Effector memory CD4-positive, alpha-beta T cell (primary cell): ENCODE measurements around the gene PCDHGB7.
"Not testable (repeated sequence)": the region's sequence is repeated elsewhere in the genome, so short reads cannot be mapped to it uniquely, and the experiment has no call there.

Experiments
- DNase-seq, 3 donors: peaks; one replicate each; pipeline ENCODE4 v3.0.0-alpha.2; 2020
- H3K27ac ChIP-seq: 2 replicates; pipeline ENCODE4 v1.7.0; 2013; ENCODE audit warnings: mild to moderate bottlenecking, low read length, moderate library complexity; ENCODE audit not compliant: insufficient read depth, poor library complexity, severe bottlenecking
- H3K27me3 ChIP-seq: replicated peaks from 2 replicates; pipeline ENCODE4 v1.7.0; 2013; ENCODE audit warnings: mild to moderate bottlenecking, low read length; ENCODE audit not compliant: insufficient read depth, control insufficient read depth, poor library complexity, severe bottlenecking
- H3K36me3 ChIP-seq: 2 replicates; pipeline ENCODE4 v1.7.0; 2013; ENCODE audit warnings: mild to moderate bottlenecking, low read length, moderate library complexity; ENCODE audit not compliant: control insufficient read depth, insufficient read depth
- H3K4me1 ChIP-seq: 2 replicates; pipeline ENCODE4 v1.7.0; 2013; ENCODE audit warnings: low read length, mild to moderate bottlenecking; ENCODE audit not compliant: control insufficient read depth, insufficient read depth, poor library complexity, severe bottlenecking
- H3K4me3 ChIP-seq: 2 replicates; pipeline ENCODE4 v1.7.0; 2013; ENCODE audit warnings: low read length, low read depth, mild to moderate bottlenecking; ENCODE audit not compliant: insufficient read depth, poor library complexity, severe bottlenecking
- H3K9me3 ChIP-seq: 2 replicates; pipeline ENCODE4 v1.7.0; 2013; ENCODE audit warnings: mild to moderate bottlenecking, low read length, moderate library complexity; ENCODE audit not compliant: control insufficient read depth

PCDHGB7 gene

DNA sequence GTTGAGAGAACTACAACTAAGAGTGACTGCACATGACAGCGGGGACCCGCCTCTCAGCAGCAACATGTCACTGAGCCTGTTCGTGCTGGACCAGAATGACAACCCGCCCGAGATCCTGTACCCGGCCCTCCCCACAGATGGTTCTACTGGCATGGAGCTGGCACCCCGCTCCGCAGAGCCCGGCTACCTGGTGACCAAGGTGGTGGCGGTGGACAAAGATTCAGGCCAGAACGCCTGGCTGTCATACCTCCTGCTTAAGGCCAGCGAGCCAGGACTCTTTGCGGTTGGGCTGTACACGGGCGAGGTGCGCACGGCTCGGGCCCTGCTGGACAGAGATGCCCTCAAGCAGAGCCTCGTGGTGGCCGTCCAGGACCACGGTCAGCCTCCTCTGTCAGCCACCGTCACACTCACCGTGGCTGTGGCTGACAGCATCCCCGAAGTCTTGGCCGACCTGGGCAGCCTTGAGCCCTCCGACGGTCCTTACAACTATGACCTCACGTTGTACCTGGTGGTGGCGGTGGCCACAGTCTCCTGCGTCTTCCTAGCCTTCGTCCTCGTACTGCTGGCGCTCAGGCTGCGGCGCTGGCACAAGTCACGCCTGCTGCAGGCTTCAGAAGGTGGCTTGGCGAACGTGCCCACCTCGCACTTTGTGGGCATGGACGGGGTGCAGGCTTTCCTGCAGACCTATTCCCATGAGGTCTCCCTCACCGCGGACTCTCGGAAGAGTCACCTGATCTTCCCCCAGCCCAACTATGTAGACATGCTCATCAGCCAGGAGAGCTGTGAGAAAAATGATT lies 32.8 kb upstream of the PCDHGB7 start:
- H3K27me3 ChIP-seq: peaks cover 8% of the 10 kb centered on the region
- H3K4me1 ChIP-seq: no peaks in the 10 kb centered on the region
- no peaks in the 10 kb centered on the region for H3K36me3 ChIP-seq
- H3K9me3 ChIP-seq: peaks cover 9% of the 10 kb centered on the region
- no peak overlapping the region for H3K4me3 ChIP-seq
- no peak for DNase-seq
- no peak overlapping the region for H3K27ac ChIP-seq

DNA sequence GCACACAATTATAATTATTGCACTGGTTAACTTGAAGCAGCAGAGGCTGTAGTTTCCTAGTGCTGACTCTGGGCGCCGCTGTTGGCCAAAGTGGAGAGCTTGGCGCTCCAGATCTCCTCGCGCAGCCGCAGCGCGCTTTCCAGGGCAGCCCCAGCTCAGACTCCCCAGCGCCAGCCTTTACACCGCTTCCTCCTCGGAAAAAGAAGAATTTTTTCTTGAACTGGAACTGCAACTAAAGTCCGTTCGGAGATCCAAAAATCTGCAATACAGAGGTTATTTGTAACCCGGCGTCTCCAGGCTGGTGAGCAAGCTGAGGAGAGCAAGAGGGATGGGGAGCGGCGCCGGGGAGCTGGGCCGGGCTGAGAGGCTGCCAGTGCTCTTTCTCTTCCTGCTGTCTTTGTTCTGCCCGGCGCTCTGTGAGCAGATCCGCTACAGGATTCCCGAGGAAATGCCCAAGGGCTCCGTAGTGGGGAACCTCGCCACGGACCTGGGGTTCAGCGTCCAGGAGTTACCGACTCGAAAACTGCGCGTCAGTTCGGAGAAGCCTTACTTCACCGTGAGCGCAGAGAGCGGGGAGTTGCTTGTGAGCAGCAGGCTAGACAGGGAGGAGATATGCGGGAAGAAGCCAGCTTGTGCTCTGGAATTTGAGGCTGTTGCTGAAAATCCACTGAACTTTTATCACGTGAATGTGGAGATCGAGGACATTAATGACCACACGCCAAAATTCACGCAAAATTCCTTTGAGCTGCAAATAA lies 29.7 kb upstream of the PCDHGB7 start, which contains the start of gene PCDHGB4:
Gene PCDHGB4 (plus strand): TSS at position 142 of the 755 bp plus-strand sequence. CDS start 187 bp downstream, at position 329.
- not testable (repeated sequence) for H3K27ac ChIP-seq, H3K9me3 ChIP-seq, H3K36me3 ChIP-seq, H3K4me3 ChIP-seq, H3K4me1 ChIP-seq, DNase-seq, H3K27me3 ChIP-seq

DNA sequence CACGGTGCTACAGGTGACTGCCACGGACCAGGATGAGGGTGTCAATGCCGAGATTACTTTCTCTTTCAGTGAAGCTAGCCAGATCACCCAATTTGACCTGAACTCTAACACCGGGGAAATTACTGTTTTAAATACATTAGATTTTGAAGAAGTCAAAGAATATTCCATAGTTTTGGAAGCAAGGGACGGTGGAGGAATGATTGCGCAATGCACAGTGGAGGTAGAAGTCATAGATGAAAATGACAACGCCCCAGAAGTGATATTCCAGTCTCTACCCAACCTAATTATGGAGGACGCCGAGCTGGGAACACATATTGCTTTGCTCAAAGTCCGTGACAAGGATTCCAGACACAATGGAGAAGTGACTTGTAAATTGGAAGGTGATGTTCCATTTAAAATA lies 28.8 kb upstream of the PCDHGB7 start:
- Histone ChIP-seq H3K27me3 (peaks cover 8% of the 10 kb centered on the region), H3K4me1 (no peaks in the 10 kb centered on the region), H3K4me3 (no peak overlapping the region), H3K9me3 (peaks cover 9% of the 10 kb centered on the region), H3K27ac (no peak overlapping the region), H3K36me3 (no peaks in the 10 kb centered on the region)
- no peak for DNase-seq

DNA sequence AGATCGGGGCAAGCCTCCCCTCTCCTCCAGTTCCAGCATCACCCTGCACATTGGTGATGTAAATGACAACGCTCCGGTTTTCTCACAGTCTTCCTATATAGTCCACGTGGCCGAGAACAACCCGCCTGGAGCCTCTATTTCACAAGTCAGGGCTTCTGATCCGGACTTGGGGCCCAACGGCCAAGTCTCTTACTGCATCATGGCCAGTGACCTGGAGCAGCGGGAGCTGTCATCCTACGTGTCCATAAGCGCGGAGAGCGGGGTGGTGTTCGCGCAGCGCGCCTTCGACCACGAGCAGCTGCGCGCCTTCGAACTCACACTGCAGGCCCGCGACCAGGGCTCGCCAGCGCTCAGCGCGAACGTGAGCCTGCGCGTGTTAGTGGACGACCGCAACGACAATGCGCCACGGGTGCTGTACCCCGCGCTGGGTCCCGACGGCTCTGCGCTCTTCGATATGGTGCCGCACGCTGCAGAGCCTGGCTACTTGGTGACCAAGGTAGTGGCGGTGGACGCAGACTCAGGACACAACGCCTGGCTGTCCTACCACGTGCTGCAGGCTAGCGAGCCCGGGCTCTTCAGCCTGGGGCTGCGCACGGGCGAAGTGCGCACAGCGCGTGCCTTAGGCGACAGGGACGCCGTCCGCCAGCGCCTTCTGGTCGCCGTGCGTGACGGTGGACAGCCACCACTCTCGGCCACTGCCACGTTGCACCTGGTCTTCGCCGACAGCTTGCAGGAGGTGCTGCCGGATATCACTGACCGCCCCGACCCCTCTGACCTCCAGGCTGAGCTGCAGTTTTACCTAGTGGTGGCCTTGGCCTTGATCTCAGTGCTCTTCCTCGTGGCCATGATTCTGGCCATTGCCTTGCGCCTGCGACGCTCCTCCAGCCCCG lies 28.1 kb upstream of the PCDHGB7 start:
- H3K4me1 ChIP-seq: no peaks in the 10 kb centered on the region
- peaks cover 8% of the 10 kb centered on the region for H3K27me3 ChIP-seq
- H3K27ac ChIP-seq: no peak overlapping the region
- H3K4me3 ChIP-seq: no peak overlapping the region
- DNase-seq: no peak
- H3K36me3 ChIP-seq: no peaks in the 10 kb centered on the region
- peaks cover 9% of the 10 kb centered on the region for H3K9me3 ChIP-seq

DNA sequence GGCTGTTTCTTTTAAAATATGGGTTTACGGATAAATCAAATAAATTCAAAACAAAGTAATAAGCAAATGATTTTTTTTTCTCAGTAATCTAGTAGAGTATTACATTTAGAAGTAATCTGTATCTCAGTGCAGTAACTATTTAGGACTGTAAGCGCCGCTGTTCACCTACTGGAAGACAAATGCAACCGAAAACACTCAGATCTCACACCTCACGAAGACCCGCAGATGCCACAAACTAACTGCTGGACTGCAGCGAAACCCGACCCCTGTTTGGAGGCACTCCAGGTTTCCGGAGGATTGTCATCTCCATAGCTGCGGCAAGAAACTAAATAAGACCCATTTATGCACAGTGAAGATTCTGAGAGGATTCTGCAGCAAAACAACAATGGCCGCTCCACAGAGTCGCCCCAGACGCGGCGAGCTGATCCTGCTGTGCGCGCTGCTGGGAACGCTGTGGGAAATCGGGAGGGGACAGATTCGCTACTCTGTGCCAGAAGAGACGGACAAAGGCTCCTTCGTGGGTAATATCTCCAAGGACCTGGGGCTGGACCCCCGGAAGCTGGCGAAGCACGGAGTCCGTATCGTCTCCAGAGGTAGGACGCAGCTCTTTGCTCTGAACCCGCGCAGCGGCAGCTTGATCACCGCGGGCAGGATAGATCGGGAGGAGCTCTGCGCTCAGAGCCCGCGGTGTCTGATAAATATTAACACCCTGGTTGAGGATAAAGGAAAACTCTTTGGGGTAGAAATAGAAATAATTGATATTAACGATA lies 24.9 kb upstream of the PCDHGB7 start, which contains the start of gene PCDHGA8:
Gene PCDHGA8 (plus strand): TSS at position 205 of the 770 bp plus-strand sequence. CDS start 181 bp downstream, at position 386.
- H3K9me3 ChIP-seq: peaks cover 9% of the 10 kb centered on the region
- peaks cover 6% of the 10 kb centered on the region for H3K27me3 ChIP-seq
- H3K4me3 ChIP-seq: no peak within 1 kb of the TSS
- DNase-seq: no peak
- H3K4me1 ChIP-seq: no peaks in the 10 kb centered on the region
- no peaks in the 10 kb centered on the region for H3K36me3 ChIP-seq
- no peak within 1 kb of the TSS for H3K27ac ChIP-seq

GRCh38 chr5:141393267-141393666 lies 24.2 kb upstream of the PCDHGB7 start:
- peaks cover 6% of the 10 kb centered on the region for H3K27me3 ChIP-seq
- no peak overlapping the region for H3K4me3 ChIP-seq
- H3K4me1 ChIP-seq: no peaks in the 10 kb centered on the region
- H3K27ac ChIP-seq: no peak overlapping the region
- DNase-seq: no peak
- H3K9me3 ChIP-seq: peaks cover 9% of the 10 kb centered on the region
- no peaks in the 10 kb centered on the region for H3K36me3 ChIP-seq

GRCh38 chr5:141394401-141395187 lies 22.9 kb upstream of the PCDHGB7 start:
- DNase-seq, H3K27ac ChIP-seq, H3K4me1 ChIP-seq, H3K36me3 ChIP-seq, H3K4me3 ChIP-seq, H3K9me3 ChIP-seq: not testable (repeated sequence)
- H3K27me3 ChIP-seq: peaks cover 13% of the 10 kb centered on the region

DNA sequence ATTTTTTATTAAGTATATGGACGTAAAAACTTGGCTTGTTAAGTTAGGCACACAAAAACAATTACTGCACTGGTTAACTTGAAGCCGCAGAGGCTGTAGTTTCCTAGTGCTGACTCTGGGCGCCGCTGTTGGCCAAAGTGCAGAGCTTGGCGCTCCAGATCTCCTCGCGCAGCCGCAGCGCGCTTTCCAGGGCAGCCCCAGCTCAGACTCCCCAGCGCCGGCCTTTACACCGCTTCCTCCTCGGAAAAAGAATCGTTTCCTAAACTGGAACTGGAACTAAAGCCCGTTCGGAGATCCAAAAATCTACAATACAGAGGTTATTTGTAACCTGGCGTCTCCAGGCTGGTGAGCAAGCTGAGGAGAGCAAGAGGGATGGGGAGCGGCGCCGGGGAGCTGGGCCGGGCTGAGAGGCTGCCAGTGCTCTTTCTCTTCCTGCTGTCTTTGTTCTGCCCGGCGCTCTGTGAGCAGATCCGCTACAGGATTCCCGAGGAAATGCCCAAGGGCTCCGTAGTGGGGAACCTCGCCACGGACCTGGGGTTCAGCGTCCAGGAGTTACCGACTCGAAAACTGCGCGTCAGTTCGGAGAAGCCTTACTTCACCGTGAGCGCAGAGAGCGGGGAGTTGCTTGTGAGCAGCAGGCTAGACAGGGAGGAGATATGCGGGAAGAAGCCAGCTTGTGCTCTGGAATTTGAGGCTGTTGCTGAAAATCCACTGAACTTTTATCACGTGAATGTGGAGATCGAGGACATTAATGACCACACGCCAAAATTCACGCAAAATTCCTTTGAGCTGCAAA lies 19.5 kb upstream of the PCDHGB7 start, which contains the start of gene PCDHGB5:
Gene PCDHGB5 (plus strand): TSS at position 192 of the 796 bp plus-strand sequence. CDS start 181 bp downstream, at position 373.
- not testable (repeated sequence) for DNase-seq, H3K4me1 ChIP-seq, H3K9me3 ChIP-seq, H3K27ac ChIP-seq, H3K4me3 ChIP-seq, H3K36me3 ChIP-seq
- peaks cover 16% of the 10 kb centered on the region for H3K27me3 ChIP-seq
